ENCODE measurements around the gene TSR1. TPM values are rescaled to one million over a fixed set of nuclear protein-coding genes. Genes with fewer than 3 reads are reported as not detected.

The TSR1 gene
- polyA plus RNA-seq, 3 donors: 8.1 to 10.8 (median 9.3) TPM

DNA sequence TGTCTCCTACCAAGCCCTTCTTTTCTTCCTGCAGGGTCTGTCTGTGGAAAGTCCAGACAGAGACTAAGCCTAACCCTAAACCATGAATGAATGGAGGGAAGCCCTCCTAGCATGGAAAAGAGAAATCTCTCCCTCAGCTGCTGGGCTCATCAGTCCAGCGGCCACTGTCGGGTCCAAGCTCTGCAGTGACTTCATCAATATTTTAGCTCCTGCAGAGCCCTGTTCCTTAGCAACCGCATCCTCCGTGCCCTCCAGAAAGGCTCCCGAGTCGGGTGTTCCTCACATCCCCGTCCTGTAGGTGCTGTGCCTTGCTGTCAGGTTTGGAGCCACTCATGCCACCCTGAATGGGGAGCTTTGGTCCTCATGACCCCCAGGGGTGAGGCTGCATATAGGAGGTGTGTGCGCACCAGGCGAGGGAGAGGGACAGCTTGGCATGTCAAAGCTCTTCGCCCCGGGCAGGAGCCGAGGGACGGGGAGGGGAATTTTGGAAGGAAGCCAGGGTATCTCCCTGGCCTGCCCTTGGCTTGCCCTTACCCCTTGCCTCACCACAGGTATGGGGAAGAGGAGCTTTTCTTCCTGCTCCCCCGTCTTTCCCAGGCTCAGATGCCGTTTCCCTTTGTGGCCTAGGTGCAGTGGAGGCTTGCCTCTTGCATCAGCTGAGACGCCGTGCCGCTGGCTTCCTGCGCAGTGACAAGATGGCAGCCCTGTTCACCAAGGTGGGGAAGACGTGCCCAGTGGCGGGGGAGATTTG is 24.9 kb upstream of the TSR1 start:
- TF ChIP-seq, protein P1, sequence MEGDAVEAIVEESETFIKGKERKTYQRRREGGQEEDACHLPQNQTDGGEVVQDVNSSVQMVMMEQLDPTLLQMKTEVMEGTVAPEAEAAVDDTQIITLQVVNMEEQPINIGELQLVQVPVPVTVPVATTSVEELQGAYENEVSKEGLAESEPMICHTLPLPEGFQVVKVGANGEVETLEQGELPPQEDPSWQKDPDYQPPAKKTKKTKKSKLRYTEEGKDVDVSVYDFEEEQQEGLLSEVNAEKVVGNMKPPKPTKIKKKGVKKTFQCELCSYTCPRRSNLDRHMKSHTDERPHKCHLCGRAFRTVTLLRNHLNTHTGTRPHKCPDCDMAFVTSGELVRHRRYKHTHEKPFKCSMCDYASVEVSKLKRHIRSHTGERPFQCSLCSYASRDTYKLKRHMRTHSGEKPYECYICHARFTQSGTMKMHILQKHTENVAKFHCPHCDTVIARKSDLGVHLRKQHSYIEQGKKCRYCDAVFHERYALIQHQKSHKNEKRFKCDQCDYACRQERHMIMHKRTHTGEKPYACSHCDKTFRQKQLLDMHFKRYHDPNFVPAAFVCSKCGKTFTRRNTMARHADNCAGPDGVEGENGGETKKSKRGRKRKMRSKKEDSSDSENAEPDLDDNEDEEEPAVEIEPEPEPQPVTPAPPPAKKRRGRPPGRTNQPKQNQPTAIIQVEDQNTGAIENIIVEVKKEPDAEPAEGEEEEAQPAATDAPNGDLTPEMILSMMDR (IDR thresholded peaks at IDR 0.05): no peak
- no peak overlapping the region for H2AFZ ChIP-seq (ENCODE audit: insufficient read depth, low read depth, low read length, poor library complexity, severe bottlenecking)
- Mint-ChIP-seq H3K9me3 (peaks cover 0 to 3% (median 0%) of the 10 kb centered on the region in 7 donors), H3K27ac (peak overlapping the region in 1 of 7 donors; percentile 5), H3K27me3 (ENCODE audit: low read depth in 3 of 3) (peaks cover 0 to 4% (median 3%) of the 10 kb centered on the region in 3 donors), H3K36me3 (peaks cover 21 to 37% of the 10 kb centered on the region in 2 donors), H3K4me3 (no peak overlapping the region), H3K4me1 (no peaks in the 10 kb centered on the region)
- no peaks in the 10 kb centered on the region for H3K27me3 ChIP-seq (ENCODE audit: control insufficient read depth in 2 of 2, insufficient read depth in 2 of 2, low read length in 2 of 2)
- no peaks in the 10 kb centered on the region for H3K4me1 ChIP-seq (ENCODE audit: control insufficient read depth in 1 of 2, insufficient read depth in 2 of 2, low read length in 2 of 2)
- no peak overlapping the region for H3K4me3 ChIP-seq (replicated peaks in 1 of 3; ENCODE audit: low read depth in 2 of 3, low read length in 3 of 3)
- H3K9ac ChIP-seq (ENCODE audit: insufficient read depth, low read length, poor library complexity, severe bottlenecking): no peak overlapping the region
- no peak overlapping the region for H3K4me2 ChIP-seq (replicated peaks; ENCODE audit: extremely low read depth, low read length, poor library complexity, severe bottlenecking)
- H3K9me3 ChIP-seq (replicated peaks in 1 of 2; ENCODE audit: control insufficient read depth in 1 of 2, insufficient read depth in 1 of 2, low read length in 2 of 2): no peaks in the 10 kb centered on the region
- H3K36me3 ChIP-seq (replicated peaks in 1 of 2; ENCODE audit: control insufficient read depth in 1 of 2, insufficient read depth in 2 of 2, low read length in 2 of 2): peaks cover 5 to 30% of the 10 kb centered on the region in 2 donors
- WGBS (ENCODE audit: insufficient coverage): 91% methylated on average over 16 of the region's 21 CpGs
- DNase-seq: no peak
- no peaks in the 10 kb centered on the region for H3K79me2 ChIP-seq (ENCODE audit: insufficient read depth, low read length)
- H3K27ac ChIP-seq (ENCODE audit: low read depth in 1 of 2, low read length in 2 of 2): no peak overlapping the region
- no peaks in the 10 kb centered on the region for H4K20me1 ChIP-seq (ENCODE audit: insufficient read depth, low read length)
- intact Hi-C loops (cut with micrococcal nuclease): no loop called here

DNA sequence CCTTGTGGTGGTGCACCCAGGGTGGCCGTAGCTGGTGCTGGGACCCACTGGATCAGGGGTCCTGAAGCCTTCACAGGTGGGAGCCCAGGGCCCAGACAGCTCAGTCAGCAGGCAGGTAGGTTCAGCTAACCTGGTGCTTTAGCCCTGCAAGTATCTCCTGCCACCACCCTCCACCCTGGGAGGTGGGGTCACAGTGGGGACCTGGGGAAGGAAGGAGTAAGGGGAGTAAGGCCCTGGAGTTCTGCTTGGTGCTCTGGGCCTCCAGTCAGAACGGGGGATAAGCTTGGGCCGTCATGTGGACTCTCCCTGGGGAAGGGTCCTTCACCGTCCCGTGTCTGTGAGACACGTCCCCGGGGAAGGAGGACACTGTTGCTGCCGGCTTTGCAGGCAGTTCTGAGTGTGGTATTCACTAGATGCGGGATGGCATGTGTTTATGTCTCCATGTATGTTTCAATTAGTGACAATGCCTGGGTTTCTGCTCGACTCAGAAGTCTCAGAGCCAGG is 21.7 kb upstream of the TSR1 start:
- H3K27me3 Mint-ChIP-seq (ENCODE audit: low read depth in 3 of 3): peaks cover 0 to 4% (median 1%) of the 10 kb centered on the region in 3 donors
- H3K27ac Mint-ChIP-seq: peak overlapping the region in 2 of 7 donors; percentile 46 to 69

More for the DNA sequence above, 21.7 kb upstream of the TSR1 start:
- no peaks in the 10 kb centered on the region for H3K4me1 ChIP-seq (ENCODE audit: control insufficient read depth in 1 of 2, insufficient read depth in 2 of 2, low read length in 2 of 2)
- TF ChIP-seq, protein P1 (IDR thresholded peaks at IDR 0.05): no peak
- H3K4me2 ChIP-seq (replicated peaks; ENCODE audit: extremely low read depth, low read length, poor library complexity, severe bottlenecking): no peak overlapping the region
- no peaks in the 10 kb centered on the region for H3K79me2 ChIP-seq (ENCODE audit: insufficient read depth, low read length)
- DNase-seq: no peak
- no peak overlapping the region for H3K4me3 ChIP-seq (replicated peaks in 1 of 3; ENCODE audit: low read depth in 2 of 3, low read length in 3 of 3)
- H3K9ac ChIP-seq (ENCODE audit: insufficient read depth, low read length, poor library complexity, severe bottlenecking): no peak overlapping the region
- peaks cover 8 to 18% of the 10 kb centered on the region in 2 donors for H3K36me3 Mint-ChIP-seq
- no peak overlapping the region for H3K4me3 Mint-ChIP-seq
- no peaks in the 10 kb centered on the region for H3K4me1 Mint-ChIP-seq
- no peak overlapping the region for H3K27ac ChIP-seq (ENCODE audit: low read depth in 1 of 2, low read length in 2 of 2)
- H3K9me3 Mint-ChIP-seq: peaks cover 0 to 3% (median 0%) of the 10 kb centered on the region in 7 donors
- 97% methylated on average over 10 of the region's 10 CpGs for WGBS (ENCODE audit: insufficient coverage)
- intact Hi-C loops (cut with micrococcal nuclease): no loop called here
- H2AFZ ChIP-seq (ENCODE audit: insufficient read depth, low read depth, low read length, poor library complexity, severe bottlenecking): no peak overlapping the region
- no peaks in the 10 kb centered on the region for H4K20me1 ChIP-seq (ENCODE audit: insufficient read depth, low read length)
- H3K27me3 ChIP-seq (ENCODE audit: control insufficient read depth in 2 of 2, insufficient read depth in 2 of 2, low read length in 2 of 2): no peaks in the 10 kb centered on the region
- H3K9me3 ChIP-seq (replicated peaks in 1 of 2; ENCODE audit: control insufficient read depth in 1 of 2, insufficient read depth in 1 of 2, low read length in 2 of 2): no peaks in the 10 kb centered on the region
- peaks cover 0 to 4% of the 10 kb centered on the region in 2 donors for H3K36me3 ChIP-seq (replicated peaks in 1 of 2; ENCODE audit: control insufficient read depth in 1 of 2, insufficient read depth in 2 of 2, low read length in 2 of 2)

All from CD14-positive monocyte (primary cell).